ENCODE data around the gene DENND2C. TPM values are rescaled to one million over a fixed set of nuclear protein-coding genes. Genes with fewer than 3 reads are reported as not detected.

DENND2C gene
- total RNA-seq, 2 donors from 2014 or later, result 2.9 to 10.6 TPM

DNA sequence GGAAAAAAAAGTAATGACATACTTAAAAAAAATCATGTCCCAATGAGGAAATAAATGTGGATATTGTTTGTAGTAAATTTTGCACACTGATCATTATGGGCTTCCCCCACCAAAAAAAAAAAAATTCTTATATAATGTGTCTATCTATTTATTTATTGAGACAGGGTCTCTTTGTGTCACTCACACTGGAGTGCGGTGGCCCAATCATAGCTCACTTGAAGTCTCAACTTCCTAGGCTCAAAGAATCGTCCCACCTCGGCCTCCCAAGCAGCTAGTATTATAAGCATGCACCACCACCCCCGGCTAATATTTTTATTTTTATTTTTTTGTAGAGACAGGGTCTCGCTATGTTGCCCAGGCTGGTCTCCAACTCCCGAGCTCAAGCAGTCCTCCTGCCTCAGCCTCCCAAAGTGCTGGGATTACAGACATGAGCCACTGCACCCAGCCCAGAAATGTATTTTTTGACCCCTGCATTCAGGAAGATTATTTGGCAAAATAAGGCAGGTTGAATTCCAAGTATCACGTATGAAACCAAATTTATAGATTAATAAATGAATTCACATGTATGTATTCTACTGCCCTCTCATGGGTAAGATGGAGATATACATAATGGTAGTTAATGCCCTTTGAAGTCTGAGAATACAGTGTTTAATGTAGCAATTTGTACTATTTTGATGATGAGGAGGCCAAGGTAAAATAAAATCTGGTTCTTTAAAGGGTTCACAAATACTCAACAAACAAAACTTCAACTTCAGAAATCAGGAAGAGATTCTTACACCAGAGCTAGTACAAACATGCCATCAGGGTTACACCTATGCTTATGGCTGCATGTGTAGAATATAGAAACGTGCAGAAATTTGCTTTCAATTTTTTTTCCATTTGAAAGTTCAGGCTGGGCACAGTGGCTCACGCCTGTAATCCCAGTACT, 1.4 kb upstream of the DENND2C start:
- WGBS, result 60% methylated on average over 9 of the region's 9 CpGs
- Histone ChIP-seq H3K4me3 (no peak overlapping the region), H3K9me3 (no peaks in the 10 kb centered on the region), H3K36me3 (no peaks in the 10 kb centered on the region), H3K4me1 (replicated peaks) (no peaks in the 10 kb centered on the region), H3K27me3 (replicated peaks; ENCODE audit: insufficient read depth) (no peaks in the 10 kb centered on the region), H3K27ac (no peak overlapping the region)
- DNase-seq (ENCODE audit: low spot score), result no peak
- intact Hi-C loops (cut with DNase I), result loop anchor here (5.0 kb wide), 1 partner anchor 324 kb away; no protein-coding TSS in a partner anchor
- TF ChIP-seq POLR2A (IDR thresholded peaks at IDR 0.05), result no peak
- no peak for TF ChIP-seq POLR2AphosphoS5 (IDR thresholded peaks at IDR 0.05)
- TF ChIP-seq, protein P1, sequence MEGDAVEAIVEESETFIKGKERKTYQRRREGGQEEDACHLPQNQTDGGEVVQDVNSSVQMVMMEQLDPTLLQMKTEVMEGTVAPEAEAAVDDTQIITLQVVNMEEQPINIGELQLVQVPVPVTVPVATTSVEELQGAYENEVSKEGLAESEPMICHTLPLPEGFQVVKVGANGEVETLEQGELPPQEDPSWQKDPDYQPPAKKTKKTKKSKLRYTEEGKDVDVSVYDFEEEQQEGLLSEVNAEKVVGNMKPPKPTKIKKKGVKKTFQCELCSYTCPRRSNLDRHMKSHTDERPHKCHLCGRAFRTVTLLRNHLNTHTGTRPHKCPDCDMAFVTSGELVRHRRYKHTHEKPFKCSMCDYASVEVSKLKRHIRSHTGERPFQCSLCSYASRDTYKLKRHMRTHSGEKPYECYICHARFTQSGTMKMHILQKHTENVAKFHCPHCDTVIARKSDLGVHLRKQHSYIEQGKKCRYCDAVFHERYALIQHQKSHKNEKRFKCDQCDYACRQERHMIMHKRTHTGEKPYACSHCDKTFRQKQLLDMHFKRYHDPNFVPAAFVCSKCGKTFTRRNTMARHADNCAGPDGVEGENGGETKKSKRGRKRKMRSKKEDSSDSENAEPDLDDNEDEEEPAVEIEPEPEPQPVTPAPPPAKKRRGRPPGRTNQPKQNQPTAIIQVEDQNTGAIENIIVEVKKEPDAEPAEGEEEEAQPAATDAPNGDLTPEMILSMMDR (IDR thresholded peaks at IDR 0.05), result peak in 3 of 4 experiments; percentile 26 to 67 (median 56)

DNA sequence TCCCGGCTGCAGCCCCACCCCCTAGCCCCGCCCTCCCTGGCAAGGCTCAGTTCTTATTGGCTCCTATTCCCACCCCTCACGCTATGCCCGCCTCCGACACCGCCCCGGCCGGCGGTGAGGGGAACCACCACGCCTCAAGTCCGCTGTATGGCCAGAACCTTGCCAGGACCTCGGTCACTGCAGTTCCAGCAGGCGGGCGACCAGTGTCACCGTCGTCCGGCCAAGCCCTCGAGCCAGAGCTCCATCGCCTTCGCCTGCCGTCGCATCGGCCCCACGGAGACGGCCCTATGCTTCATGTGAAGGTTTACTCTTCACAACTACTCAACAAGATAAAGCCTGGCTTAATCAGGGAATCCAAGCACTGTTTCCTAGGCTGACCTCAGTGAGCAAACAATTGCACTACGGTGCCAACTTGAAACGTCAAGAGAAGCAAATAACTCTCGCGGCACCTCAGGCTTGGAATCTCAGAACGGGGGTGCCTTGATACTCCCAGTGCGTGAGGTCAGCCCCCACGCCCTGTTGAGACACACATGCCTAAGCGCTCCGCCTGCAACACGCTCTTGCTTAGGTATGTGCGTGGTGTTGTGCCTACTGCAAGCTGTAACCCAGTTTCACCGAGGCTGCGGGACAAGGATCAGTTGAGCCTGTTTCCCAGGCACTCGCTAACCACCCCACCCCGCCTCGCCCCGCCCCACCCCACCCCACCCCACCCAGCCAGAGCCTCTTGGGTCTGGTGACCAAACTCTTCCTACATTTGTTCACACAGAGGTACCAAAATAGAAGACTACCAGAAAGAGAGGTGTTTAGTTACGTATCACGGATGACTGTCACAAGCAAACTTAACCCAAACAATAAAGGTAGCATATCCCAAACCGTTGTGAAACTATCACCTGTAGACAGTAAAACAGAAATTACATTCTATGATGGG, 498 bp upstream of the DENND2C start:
- WGBS, result 3% methylated on average over 45 of the region's 45 CpGs
- peak; percentile 75 for TF ChIP-seq POLR2A (IDR thresholded peaks at IDR 0.05)
- peak; percentile 86 for TF ChIP-seq POLR2AphosphoS5 (IDR thresholded peaks at IDR 0.05)
- TF ChIP-seq, protein P1 (IDR thresholded peaks at IDR 0.05), result peak in 2 of 4 experiments; percentile 50 to 64
- Histone ChIP-seq H3K36me3 (no peaks in the 10 kb centered on the region), H3K27ac (peak overlapping the region; percentile 68 to 82), H3K9me3 (no peaks in the 10 kb centered on the region), H3K4me3 (peak overlapping the region; percentile 48 to 74), H3K4me1 (replicated peaks) (no peaks in the 10 kb centered on the region), H3K27me3 (replicated peaks; ENCODE audit: insufficient read depth) (no peaks in the 10 kb centered on the region)
- intact Hi-C loops (cut with DNase I), result loop anchor here (5.0 kb wide), 1 partner anchor 323 kb away; no protein-coding TSS in a partner anchor
- DNase-seq (ENCODE audit: low spot score), result peak; percentile 95

DNA sequence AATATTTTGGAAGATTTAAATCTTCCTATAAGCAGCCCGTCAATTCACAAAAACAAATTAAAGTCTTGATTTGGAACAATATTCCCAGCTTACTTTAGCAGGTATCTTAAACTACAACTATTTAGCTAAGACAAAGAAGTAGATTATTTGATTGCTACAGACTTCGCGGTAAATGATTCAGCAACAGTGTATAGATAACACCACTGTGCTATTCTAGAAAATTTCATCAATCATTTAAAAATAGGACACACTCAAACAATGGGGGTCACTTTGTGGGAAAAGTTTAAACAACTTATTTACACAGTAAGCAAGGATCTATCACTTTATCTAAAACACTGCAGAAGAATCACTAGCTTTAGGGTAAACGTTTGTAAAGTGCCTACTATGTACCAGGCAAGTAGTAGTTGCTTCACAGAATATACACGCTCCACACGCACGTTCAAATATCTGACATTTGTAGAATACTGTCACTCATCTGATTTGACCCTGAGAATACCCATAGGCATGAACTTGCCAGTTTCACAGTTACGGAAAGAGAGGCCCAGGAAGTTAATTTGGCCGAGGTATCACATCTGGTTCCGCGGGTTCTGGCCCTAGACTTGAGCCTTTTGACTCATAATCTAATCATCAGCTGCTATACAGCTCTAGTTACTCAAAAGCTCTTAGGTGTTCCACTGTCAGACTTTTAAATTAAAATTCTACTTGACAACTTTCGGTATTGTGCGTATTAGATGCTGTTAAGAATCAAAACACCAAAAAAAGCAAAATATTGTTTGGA, 876 bp downstream of the DENND2C start:
- TF ChIP-seq POLR2A (IDR thresholded peaks at IDR 0.05), result no peak
- TF ChIP-seq, protein P1 (IDR thresholded peaks at IDR 0.05), result no peak
- TF ChIP-seq POLR2AphosphoS5 (IDR thresholded peaks at IDR 0.05), result no peak
- Histone ChIP-seq H3K4me1 (replicated peaks) (no peaks in the 10 kb centered on the region), H3K27me3 (replicated peaks; ENCODE audit: insufficient read depth) (no peaks in the 10 kb centered on the region), H3K36me3 (no peaks in the 10 kb centered on the region), H3K9me3 (no peaks in the 10 kb centered on the region), H3K4me3 (peak overlapping the region; percentile 48 to 74), H3K27ac (peak overlapping the region; percentile 68 to 82)
- intact Hi-C loops (cut with DNase I), result no loop called here
- DNase-seq (ENCODE audit: low spot score), result no peak
- 42% methylated on average over 13 of the region's 13 CpGs for WGBS

DNA sequence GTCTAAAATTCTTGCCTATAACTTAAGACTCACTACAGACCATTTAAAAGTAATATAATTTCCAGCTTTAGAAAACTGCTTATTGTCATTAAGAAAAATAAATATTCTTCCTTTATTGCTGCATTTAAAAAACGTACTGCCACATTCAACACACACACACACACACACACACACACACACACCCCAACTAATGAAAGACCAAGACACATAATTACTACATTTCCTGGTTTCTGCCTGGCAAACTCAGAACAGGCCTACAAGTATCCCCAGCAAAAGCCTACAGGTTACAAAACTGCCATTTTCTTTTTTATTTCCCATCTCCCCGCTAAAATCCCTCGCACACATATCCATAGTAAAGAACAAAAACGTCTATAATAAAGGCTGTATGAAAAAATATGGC, 1.5 kb downstream of the DENND2C start:
- H3K9me3 ChIP-seq, result no peaks in the 10 kb centered on the region
- no peaks in the 10 kb centered on the region for H3K27me3 ChIP-seq (replicated peaks; ENCODE audit: insufficient read depth)
- WGBS, result 81% methylated on average over 4 of the region's 4 CpGs
- H3K27ac ChIP-seq, result no peak overlapping the region
- no peak overlapping the region for H3K4me3 ChIP-seq
- intact Hi-C loops (cut with DNase I), result no loop called here
- H3K36me3 ChIP-seq, result no peaks in the 10 kb centered on the region
- H3K4me1 ChIP-seq (replicated peaks), result no peaks in the 10 kb centered on the region
- DNase-seq (ENCODE audit: low spot score), result no peak
- TF ChIP-seq, protein P1 (IDR thresholded peaks at IDR 0.05), result no peak
- no peak for TF ChIP-seq POLR2AphosphoS5 (IDR thresholded peaks at IDR 0.05)
- TF ChIP-seq POLR2A (IDR thresholded peaks at IDR 0.05), result no peak

All from prostate gland (tissue), 2 donors.